Activated CD4-positive, CD25-positive, alpha-beta regulatory T cell treated with anti-CD3 and anti-CD28 coated beads, Interleukin-2, amount 50 U/mL, for 72 hours (primary cell): Measurements from ENCODE around the gene RNF121.
A peak's percentile ranks its signal among the peaks of the same experiment; 100 is the strongest.
"Not testable (repeated sequence)": the region's sequence is repeated elsewhere in the genome, so short reads cannot be mapped to it uniquely, and the experiment has no call there.

ENCODE experiments used
- DNase-seq: peaks from one replicate; pipeline ENCODE4 v3.0.0; 2021

RNF121 gene

GRCh38 chr11:71928737-71929443 is at the start of gene RNF121:
Gene RNF121 (plus strand): TSS chr11:71929046. CDS start chr11:71929062, 16 bp downstream.
- peak; percentile 97 for DNase-seq

GRCh38 chr11:71885806-71886205 is 43.0 kb upstream of the RNF121 start:
- DNase-seq: not testable (repeated sequence)

GRCh38 chr11:71888335-71889010 is 40.4 kb upstream of the RNF121 start:
- DNase-seq: not testable (repeated sequence)

- DNase-seq: not testable (repeated sequence)
Observed at GRCh38 chr11:71889181-71889872, 39.5 kb upstream of the RNF121 start.

GRCh38 chr11:71895961-71896360 is 32.9 kb upstream of the RNF121 start:
- DNase-seq: no peak

- DNase-seq: not testable (repeated sequence)
Observed at GRCh38 chr11:71901137-71901536, 27.7 kb upstream of the RNF121 start.

- no peak for DNase-seq
Observed at GRCh38 chr11:71908218-71908617, 20.6 kb upstream of the RNF121 start.

- DNase-seq: not testable (repeated sequence)
Observed at GRCh38 chr11:71910775-71911174, 18.1 kb upstream of the RNF121 start.

- peak; percentile 56 for DNase-seq
Observed at GRCh38 chr11:71911321-71911985, 17.4 kb upstream of the RNF121 start.

- not testable (repeated sequence) for DNase-seq
Observed at GRCh38 chr11:71911986-71912340, 16.9 kb upstream of the RNF121 start.

GRCh38 chr11:71913756-71914526 is 14.9 kb upstream of the RNF121 start:
- no peak for DNase-seq

- DNase-seq: no peak
Observed at GRCh38 chr11:71914617-71915189, 14.1 kb upstream of the RNF121 start.

- DNase-seq: no peak
Observed at GRCh38 chr11:71917646-71918140, 11.2 kb upstream of the RNF121 start.

GRCh38 chr11:71927820-71928736 is 768 bp upstream of the RNF121 start, which contains the start of gene XNDC1N:
Gene XNDC1N (minus strand): TSS chr11:71928594. CDS start chr11:71923353, 5,241 bp downstream.
- peak; percentile 63 for DNase-seq

GRCh38 chr11:71929491-71929890 is 645 bp downstream of the RNF121 start:
- DNase-seq: no peak

GRCh38 chr11:71930556-71931244 is 1.9 kb downstream of the RNF121 start:
- DNase-seq: no peak

- DNase-seq: no peak
Observed at GRCh38 chr11:71931245-71931602, 2.4 kb downstream of the RNF121 start.

- DNase-seq: no peak
Observed at GRCh38 chr11:71933141-71933933, 4.5 kb downstream of the RNF121 start.

- no peak for DNase-seq
Observed at GRCh38 chr11:71934213-71934612, 5.4 kb downstream of the RNF121 start.
